ENCODE measurements around the gene RESP18.
A peak's percentile ranks its signal among the peaks of the same experiment; 100 is the strongest.

GRCh38 chr2:219279151-219279915, 53.2 kb downstream of the RESP18 start, which contains the start of gene DNAJB2:
- peak; percentile 75; the same call in 1 of the 2 replicates for TF ChIP-seq FOSL2 (IDR thresholded peaks at IDR 0.05)
- TF ChIP-seq FOSL2 (CRISPR knock-in tag; IDR thresholded peaks at IDR 0.05), result peak; percentile 81
- TF ChIP-seq POLR2A (IDR thresholded peaks at IDR 0.05; ENCODE audit: low read length), result peak; percentile 52
- TF ChIP-seq MAZ (IDR thresholded peaks at IDR 0.05; ENCODE audit: borderline replicate concordance, low read depth, low read length), result no peak
- TF ChIP-seq CTCF (IDR thresholded peaks at IDR 0.05), result 0 out of 3 replicates have a peak, but pooled peaks have one; percentile 17
- no peak for TF ChIP-seq HDAC2 (IDR thresholded peaks at IDR 0.05)
- TF ChIP-seq PBX3 (IDR thresholded peaks at IDR 0.05), result peak; percentile 81; the same call in 1 of the 2 replicates
- peak; percentile 17 to 30; a peak in 1 of 5 replicates for TF ChIP-seq RAD21 (conservative IDR thresholded peaks at IDR 0.05 in 1 of 2, IDR thresholded peaks at IDR 0.05 in 1 of 2)
- no peak for TF ChIP-seq RCOR1 (IDR thresholded peaks at IDR 0.05; ENCODE audit: low read depth, low read length)
- no peak for TF ChIP-seq RFX5 (IDR thresholded peaks at IDR 0.05)
- peak; percentile 29 to 75; a peak in 1 of 5 replicates for TF ChIP-seq EP300 (IDR thresholded peaks at IDR 0.05)
- peak; percentile 80 for TF ChIP-seq PHF8 (IDR thresholded peaks at IDR 0.05; ENCODE audit: borderline replicate concordance, low read depth)
- peak; percentile 36; the same call in 2 of the 3 replicates for TF ChIP-seq SMC3 (IDR thresholded peaks at IDR 0.05)
- no peak for TF ChIP-seq CBX8 (IDR thresholded peaks at IDR 0.05)

Measured in A549 (cell line).